ENCODE measurements around the gene SYNDIG1L. TPM values are rescaled to one million over a fixed set of nuclear protein-coding genes. Genes with fewer than 3 reads are reported as not detected.

Gene SYNDIG1L
- total RNA-seq, 1 donor from 2014 or later, result 1.6 TPM

- intact Hi-C loops (cut with DNase I), result no loop called here
- TF ChIP-seq CTCF (IDR thresholded peaks at IDR 0.05), result no peak
- H3K4me1 ChIP-seq, result no peaks in the 10 kb centered on the region
- H3K9me3 ChIP-seq, result no peaks in the 10 kb centered on the region
- no peak overlapping the region for H3K4me3 ChIP-seq
- DNase-seq (no peak), ATAC-seq (no peak)
- no peaks in the 10 kb centered on the region for H3K27me3 ChIP-seq (ENCODE audit: low read depth)
- no peak overlapping the region for H3K27ac ChIP-seq
- no peaks in the 10 kb centered on the region for H3K36me3 ChIP-seq
Observed at GRCh38 chr14:74368441-74368840, 57.6 kb downstream of the SYNDIG1L start.

- TF ChIP-seq CTCF (IDR thresholded peaks at IDR 0.05), result no peak
- no peak overlapping the region for H3K4me3 ChIP-seq
- intact Hi-C loops (cut with DNase I), result no loop called here
- no peaks in the 10 kb centered on the region for H3K27me3 ChIP-seq (ENCODE audit: low read depth)
- no peaks in the 10 kb centered on the region for H3K36me3 ChIP-seq
- H3K4me1 ChIP-seq, result no peaks in the 10 kb centered on the region
- no peak overlapping the region for H3K27ac ChIP-seq
- H3K9me3 ChIP-seq, result no peaks in the 10 kb centered on the region
- ATAC-seq, result no peak
- no peak for DNase-seq
Observed at GRCh38 chr14:74368026-74368425, 58.0 kb downstream of the SYNDIG1L start.

GRCh38 chr14:74364271-74364880 is 61.6 kb downstream of the SYNDIG1L start:
- intact Hi-C loops (cut with DNase I), result no loop called here
- ATAC-seq, result no peak
- Histone ChIP-seq H3K36me3 (no peaks in the 10 kb centered on the region), H3K27ac (no peak overlapping the region), H3K27me3 (ENCODE audit: low read depth) (no peaks in the 10 kb centered on the region), H3K4me1 (no peaks in the 10 kb centered on the region), H3K9me3 (no peaks in the 10 kb centered on the region), H3K4me3 (no peak overlapping the region)
- TF ChIP-seq CTCF (IDR thresholded peaks at IDR 0.05), result no peak
- DNase-seq, result no peak

- TF ChIP-seq CTCF (IDR thresholded peaks at IDR 0.05), result peak; percentile 94
- Histone ChIP-seq H3K4me3 (no peak overlapping the region), H3K27me3 (ENCODE audit: low read depth) (no peaks in the 10 kb centered on the region), H3K4me1 (no peaks in the 10 kb centered on the region), H3K9me3 (no peaks in the 10 kb centered on the region), H3K36me3 (no peaks in the 10 kb centered on the region), H3K27ac (no peak overlapping the region)
- DNase-seq (peak; percentile 87), ATAC-seq (peak; percentile 91 to 92)
- intact Hi-C loops (cut with DNase I), result no loop called here
Observed at GRCh38 chr14:74362361-74362915, 63.6 kb downstream of the SYNDIG1L start.

GRCh38 chr14:74360163-74360562 is 65.8 kb downstream of the SYNDIG1L start:
- ATAC-seq, result no peak
- DNase-seq, result no peak
- Histone ChIP-seq H3K27me3 (ENCODE audit: low read depth) (no peaks in the 10 kb centered on the region), H3K27ac (no peak overlapping the region), H3K36me3 (no peaks in the 10 kb centered on the region), H3K4me3 (no peak overlapping the region), H3K4me1 (no peaks in the 10 kb centered on the region), H3K9me3 (no peaks in the 10 kb centered on the region)
- intact Hi-C loops (cut with DNase I), result no loop called here
- no peak for TF ChIP-seq CTCF (IDR thresholded peaks at IDR 0.05)

Data from lower lobe of right lung (tissue), 2 donors.